Retinal pigment epithelial cell (primary cell): ENCODE data around the gene PHF24.
A peak's percentile ranks its signal among the peaks of the same experiment; 100 is the strongest.

Experiments
- DNase-seq: peaks from one replicate; pipeline ENCODE4 v3.0.0-alpha.2; 2010; ENCODE audit warnings: low read depth
- H3K4me3 ChIP-seq: 2 replicates; pipeline ENCODE4 v1.5.1; 2011; ENCODE audit warnings: mild to moderate bottlenecking, low read length, control low read depth, moderate library complexity
- CTCF ChIP-seq: conservative IDR thresholded peaks from 2 replicates; pipeline ENCODE4 v1.5.1; 2011; ENCODE audit warnings: low read depth, low read length, control low read depth, inconsistent platforms

Gene PHF24

GRCh38 chr9:34989946-34990635 is 32.0 kb downstream of the PHF24 start:
- no peak for DNase-seq
- peak overlapping the region; percentile 84 for H3K4me3 ChIP-seq
- no peak for TF ChIP-seq CTCF

DNA sequence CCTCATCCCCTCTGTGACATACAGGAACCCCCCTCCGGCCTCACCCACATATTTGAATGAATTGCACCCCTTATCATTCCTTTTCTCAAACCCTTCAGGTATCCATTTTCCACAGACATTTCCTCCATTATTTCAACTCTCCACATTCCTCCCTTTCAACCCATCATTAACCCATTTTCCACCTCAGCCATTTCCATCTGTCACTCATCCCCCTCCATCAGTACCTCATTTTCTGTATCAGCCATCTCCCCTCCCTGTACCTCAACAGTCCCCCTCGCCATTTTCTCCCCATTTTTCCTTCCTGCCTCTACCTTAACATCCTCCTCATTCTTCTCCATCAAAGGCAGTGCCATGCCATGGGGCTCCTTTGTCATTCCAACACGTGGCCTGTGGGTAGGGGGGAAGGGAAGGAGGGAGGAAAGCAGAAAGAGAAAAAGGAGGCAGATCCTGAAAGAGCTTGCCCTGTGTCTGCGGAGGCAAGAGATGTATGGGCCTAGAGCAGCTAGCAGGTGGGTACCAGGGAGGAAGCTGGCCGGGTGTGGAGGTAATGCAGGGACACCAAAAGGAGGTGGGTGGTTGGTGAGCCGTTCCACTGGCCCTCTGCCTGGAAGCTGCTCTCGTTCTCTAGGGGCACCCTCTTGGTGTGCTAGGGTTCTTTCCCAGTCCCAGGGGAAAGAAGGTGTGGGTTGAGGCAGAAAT is 33.0 kb downstream of the PHF24 start:
- no peak for TF ChIP-seq CTCF
- no peak for DNase-seq
- peak overlapping the region; percentile 84 for H3K4me3 ChIP-seq

DNA sequence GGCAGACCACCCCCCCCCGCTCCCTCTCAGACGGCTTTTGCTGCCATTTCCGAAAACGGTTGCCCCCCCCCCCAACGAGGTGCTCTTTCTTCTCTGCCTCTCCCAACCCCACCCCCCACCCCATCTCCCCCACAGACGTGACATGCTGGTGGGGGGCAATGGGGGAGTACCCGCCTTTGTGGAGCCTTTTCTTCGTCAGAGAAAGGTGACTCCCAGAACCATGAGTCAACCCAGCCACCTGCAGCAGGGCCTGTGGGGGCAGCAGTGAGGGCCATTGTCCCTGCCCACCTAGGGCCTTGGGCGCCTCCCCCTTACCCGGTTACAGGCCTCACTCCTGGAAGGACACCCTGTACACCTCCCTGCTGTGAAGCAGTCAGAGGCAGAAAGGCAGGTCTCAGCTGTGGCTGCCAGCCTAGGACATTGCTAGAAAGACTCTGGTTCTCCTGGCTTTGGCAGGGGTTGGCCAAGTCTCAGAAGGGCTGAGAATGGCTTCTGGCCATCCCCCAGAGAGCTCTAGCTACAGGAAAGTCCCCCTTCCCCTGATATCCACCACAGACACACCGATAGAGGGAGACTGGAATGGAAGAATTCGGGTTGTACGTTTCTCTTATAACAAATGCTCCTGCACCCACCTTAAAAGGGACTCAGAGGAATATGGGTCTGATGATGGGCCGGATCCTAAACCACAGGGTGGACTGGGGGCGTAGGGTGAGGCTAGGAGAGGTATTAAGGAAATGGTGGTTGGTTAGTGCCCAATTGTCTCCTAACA is 33.7 kb downstream of the PHF24 start:
- no peak for DNase-seq

DNA sequence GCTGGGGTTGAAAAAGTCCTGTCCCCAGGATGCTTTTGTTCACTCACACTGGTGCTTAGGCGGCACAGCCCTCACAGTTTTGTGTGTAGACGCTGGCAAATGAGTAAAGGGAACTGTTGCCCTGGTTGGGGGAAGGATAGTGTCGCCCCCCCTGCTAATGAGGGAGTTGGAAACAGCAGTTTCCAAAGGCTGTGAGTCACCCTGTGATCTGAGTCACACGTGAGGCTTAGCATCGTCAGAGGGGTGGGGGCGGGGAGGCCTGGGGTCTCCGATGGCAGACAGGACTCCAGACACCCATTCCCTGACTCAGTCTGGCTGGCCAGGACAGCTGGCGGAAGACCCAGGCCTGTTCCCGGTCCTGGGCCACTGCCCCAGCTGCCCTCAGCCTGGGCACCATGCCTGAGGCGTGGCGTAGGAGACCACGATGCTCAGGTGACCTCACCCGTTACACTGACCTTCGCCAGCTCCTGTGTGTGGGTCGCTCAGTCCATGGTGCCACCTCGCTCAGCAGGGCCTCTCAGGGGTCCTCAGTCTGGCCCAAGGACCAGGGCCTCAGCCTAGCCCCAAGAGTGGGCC is 34.4 kb downstream of the PHF24 start:
- peak; percentile 91 for DNase-seq
- TF ChIP-seq CTCF: no peak
- no peak overlapping the region for H3K4me3 ChIP-seq

More for the DNA sequence above, 33.7 kb downstream of the PHF24 start:
- TF ChIP-seq CTCF: peak; percentile 38
- H3K4me3 ChIP-seq: no peak overlapping the region

DNA sequence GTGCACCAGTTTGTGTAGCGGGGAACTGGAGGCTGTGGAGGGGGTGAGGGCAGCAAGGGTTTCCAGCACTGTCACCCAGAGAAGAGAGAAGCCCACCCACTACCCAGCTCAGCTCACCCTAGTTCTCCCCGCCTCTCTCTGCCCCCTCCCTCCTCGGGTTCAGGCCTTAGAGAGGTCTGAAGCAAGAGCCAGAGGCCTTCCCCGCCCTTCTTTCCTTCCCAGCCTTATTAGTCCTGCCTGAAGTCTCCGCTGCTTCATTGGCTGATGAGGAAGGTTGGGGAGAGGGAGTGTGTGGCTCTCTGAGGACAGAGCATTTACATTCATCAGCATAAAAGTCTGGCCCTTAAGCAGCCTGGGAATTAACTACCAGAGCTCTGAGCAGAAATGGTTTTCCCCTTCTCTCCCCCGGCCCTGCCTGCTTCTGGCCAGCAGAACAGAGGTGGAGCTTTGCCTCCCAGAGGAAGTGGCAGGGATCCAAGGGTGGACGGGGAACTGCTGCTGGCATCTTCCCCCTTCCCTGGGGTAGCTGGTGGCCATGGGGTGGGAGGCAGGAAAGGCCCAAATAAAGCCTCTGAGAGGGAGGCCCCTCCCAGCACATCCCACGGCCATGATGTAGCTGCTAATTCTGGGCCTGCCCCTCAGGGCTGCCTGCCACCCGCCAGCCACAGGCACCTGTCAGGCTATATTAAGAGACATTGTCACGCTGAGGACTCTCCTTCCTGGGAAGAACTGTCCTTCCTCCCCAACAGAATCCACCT is 35.6 kb downstream of the PHF24 start:
- DNase-seq: peak; percentile 92
- no peak for TF ChIP-seq CTCF
- peak overlapping the region; percentile 21 for H3K4me3 ChIP-seq

DNA sequence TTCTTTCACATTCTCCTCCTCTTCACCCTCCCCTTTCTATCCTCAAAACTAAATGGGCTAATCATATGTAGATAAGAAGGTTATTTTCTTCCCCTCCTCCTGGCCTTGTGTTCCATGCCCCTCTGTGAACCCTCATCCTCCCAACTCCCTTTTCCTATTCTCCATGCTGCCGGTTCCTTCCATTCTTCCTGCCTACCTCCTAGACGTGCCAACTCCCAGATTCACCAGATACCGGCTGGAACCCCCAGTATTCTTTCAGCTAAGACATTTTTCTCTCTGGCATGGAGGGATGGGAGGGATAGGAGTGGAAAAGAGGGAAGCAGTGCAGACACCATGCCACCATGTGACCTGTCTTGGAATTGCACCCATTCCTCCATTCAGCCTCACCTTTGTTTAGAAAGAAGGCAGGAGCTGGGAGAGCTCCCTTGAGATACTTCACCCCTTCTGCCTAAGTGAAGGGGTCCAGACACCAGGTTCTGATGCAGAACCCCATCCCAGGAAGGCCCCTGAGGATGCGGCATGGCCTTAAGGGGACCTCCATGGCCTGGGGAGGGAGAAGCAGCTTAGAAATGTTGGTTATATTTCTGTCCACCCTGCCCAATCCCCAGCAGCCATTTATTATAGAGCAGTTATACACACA is 36.3 kb downstream of the PHF24 start:
- DNase-seq: no peak
- H3K4me3 ChIP-seq: peak overlapping the region; percentile 21
- TF ChIP-seq CTCF: peak; percentile 79
